Bronchial epithelial cell (primary cell): Measurements from ENCODE around the gene IL26. TPM values are rescaled to one million over a fixed set of nuclear protein-coding genes. Genes with fewer than 3 reads are reported as not detected.

Source experiments
- DNase-seq: peaks from one replicate; pipeline ENCODE4 v3.0.0-alpha.2; 2010; ENCODE audit warnings: low read depth
- FAIRE-seq: peaks from 2 replicates; lab custom pipeline; 2011; peaks lifted over from hg19 to GRCh38; lab: Jason Lieb, UNC
- H3K27me3 ChIP-seq: 2 replicates; pipeline ENCODE4 v1.5.1; 2011; ENCODE audit warnings: low read length; ENCODE audit not compliant: control insufficient read depth, insufficient read depth
- H3K36me3 ChIP-seq: 2 replicates; pipeline ENCODE4 v1.5.1; 2011; ENCODE audit warnings: low read length; ENCODE audit not compliant: control insufficient read depth, insufficient read depth
- H3K4me3 ChIP-seq: 2 replicates; pipeline ENCODE4 v1.5.1; 2011; ENCODE audit warnings: mild to moderate bottlenecking, low read depth, low read length, control low read depth
- total RNA-seq: library from RNA; depleted of rRNA; stranded (reverse); fragments of >200 nt; gene quantifications from 2 replicates; pipeline ENCODE4 v1.2.1, GENCODE V29; 2014
- TF ChIP-seq, protein P1 (sequence below): IDR thresholded peaks from 2 replicates; pipeline ENCODE4 v1.5.1; 2011; ENCODE audit warnings: mild to moderate bottlenecking, moderate library complexity, low read length, control low read depth, inconsistent platforms; ENCODE audit not compliant: insufficient read depth, severe bottlenecking

IL26 gene
- total RNA-seq, 1 donor from 2014 or later, result not detected

DNA sequence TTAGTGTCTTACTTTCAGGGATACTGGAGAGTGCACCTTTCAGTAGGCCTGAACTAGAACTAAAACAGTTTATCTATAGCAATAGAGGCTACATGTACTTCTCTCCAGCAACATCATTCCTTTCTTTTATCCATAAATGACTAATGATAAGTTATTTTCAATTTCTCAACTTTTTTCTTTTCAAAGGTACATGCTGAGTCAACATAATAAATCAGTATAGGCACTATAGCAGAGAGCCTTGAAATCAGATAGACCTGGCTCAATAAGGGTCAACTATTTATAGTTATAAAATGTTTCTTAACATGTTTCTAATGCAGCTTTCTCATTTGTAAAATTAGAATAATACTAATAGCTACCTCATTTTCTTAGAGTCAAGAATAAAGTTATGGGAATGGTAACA is 22.2 kb upstream of the IL26 start:
- Histone ChIP-seq H3K36me3 (no peaks in the 10 kb centered on the region), H3K27me3 (no peaks in the 10 kb centered on the region), H3K4me3 (no peak overlapping the region)
- TF ChIP-seq, protein P1, sequence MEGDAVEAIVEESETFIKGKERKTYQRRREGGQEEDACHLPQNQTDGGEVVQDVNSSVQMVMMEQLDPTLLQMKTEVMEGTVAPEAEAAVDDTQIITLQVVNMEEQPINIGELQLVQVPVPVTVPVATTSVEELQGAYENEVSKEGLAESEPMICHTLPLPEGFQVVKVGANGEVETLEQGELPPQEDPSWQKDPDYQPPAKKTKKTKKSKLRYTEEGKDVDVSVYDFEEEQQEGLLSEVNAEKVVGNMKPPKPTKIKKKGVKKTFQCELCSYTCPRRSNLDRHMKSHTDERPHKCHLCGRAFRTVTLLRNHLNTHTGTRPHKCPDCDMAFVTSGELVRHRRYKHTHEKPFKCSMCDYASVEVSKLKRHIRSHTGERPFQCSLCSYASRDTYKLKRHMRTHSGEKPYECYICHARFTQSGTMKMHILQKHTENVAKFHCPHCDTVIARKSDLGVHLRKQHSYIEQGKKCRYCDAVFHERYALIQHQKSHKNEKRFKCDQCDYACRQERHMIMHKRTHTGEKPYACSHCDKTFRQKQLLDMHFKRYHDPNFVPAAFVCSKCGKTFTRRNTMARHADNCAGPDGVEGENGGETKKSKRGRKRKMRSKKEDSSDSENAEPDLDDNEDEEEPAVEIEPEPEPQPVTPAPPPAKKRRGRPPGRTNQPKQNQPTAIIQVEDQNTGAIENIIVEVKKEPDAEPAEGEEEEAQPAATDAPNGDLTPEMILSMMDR, result no peak
- DNase-seq, result no peak
- no peak for FAIRE-seq

DNA sequence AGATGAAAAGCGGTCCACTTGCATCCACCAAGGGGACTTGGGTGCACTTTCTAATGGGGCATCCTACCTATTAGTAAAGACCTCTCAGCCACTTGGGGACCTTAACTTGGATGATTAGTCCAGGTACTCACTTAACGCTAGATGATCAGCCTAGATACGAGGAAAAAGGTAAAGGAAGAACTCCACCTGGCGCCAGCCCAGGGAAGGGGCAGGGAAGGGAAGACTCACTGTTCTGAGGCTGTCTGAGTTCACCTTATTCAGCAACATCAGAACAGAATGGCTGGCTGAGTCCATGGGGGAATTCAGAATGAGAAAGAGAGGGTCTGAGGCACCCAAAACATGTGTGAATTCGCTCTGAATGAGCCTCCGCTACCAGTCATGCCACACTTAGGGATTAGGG is 20.7 kb upstream of the IL26 start:
- Histone ChIP-seq H3K4me3 (no peak overlapping the region), H3K27me3 (no peaks in the 10 kb centered on the region), H3K36me3 (no peaks in the 10 kb centered on the region)
- FAIRE-seq (no peak), DNase-seq (no peak)
- TF ChIP-seq, protein P1, result no peak

DNA sequence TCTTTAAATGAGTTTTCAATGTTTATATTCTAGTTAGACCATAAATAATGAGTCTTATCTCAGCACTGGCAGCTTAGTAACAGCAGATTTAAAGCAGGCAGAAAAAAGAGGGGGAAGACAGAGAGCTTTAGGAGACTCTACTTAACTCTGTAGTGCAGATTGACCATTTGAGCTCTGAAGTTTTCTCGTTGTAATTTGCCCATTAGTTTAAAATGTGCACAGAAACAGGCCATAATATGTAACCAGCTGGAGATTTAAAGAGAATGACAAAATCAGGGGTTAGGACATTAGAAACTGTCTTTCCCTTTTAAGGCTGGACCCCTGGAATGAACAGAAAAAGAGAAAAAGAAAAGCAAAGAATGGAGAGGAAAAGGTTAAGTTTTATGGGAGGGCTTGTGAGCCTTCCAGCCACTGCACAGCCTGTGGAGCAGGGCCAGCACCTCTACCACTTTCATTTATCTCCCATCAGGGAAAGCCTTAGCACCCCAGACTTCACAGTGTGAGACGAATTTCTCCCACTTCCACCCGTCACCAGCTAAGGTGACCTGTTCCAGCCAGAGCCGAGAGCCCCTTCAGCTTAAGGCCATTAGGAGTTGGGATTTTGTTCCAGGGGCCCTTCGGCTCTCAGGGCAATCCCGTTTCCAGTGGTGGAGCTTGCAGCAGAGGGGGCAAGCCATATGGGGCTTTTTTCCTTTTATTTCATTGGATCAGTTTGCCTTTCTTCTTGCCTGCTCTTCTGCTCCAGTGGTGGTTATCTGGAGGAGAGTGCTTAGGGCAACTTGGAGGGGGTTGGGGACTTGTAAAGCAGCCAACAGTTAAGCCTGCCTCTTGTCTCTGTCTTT is 19.8 kb upstream of the IL26 start:
- TF ChIP-seq, protein P1, result no peak
- Histone ChIP-seq H3K36me3 (no peaks in the 10 kb centered on the region), H3K27me3 (no peaks in the 10 kb centered on the region), H3K4me3 (no peak overlapping the region)
- no peak for DNase-seq
- no peak for FAIRE-seq

DNA sequence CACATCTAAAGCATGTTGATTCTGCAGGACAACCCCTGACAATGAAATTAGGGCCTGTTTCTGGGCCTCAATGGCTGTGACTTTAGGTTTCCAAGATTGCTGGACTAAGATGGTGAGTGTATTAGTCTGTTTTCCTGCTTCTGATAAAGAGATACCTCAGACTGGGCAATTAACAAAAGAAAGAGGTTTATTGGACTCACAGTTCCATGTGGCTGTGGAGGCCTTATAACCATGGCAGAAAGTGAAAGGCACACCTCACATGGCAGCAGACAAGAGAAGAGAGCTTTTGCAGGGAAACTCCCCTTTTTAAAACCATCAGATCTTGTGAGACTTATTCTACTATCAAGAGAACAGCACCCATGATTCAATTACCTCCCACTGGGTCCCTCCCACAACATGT is 17.2 kb upstream of the IL26 start:
- Histone ChIP-seq H3K36me3 (no peaks in the 10 kb centered on the region), H3K4me3 (no peak overlapping the region), H3K27me3 (no peaks in the 10 kb centered on the region)
- DNase-seq (no peak), FAIRE-seq (peak; percentile 36)
- TF ChIP-seq, protein P1, result no peak

DNA sequence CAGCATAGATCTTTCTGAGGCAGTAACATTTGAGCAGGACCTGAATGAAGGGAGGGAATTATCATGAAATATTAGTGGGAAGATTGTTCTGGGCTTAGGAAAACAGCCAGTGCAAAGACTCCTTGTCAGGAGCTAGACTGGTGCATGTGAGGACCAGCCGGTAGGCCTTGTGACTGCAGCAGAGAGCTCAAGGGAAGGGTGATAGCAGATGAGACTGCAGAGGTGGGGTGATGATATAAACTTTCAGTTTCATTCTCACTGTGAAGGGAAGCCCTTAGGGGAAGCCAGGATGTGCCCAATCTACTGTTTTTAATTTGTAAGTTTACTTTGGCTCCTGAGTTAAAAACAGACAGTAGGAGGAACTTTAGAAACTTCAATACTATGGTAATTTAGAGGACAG is 15.4 kb upstream of the IL26 start:
- FAIRE-seq, result no peak

More for the DNA sequence above, 15.4 kb upstream of the IL26 start:
- Histone ChIP-seq H3K27me3 (no peaks in the 10 kb centered on the region), H3K4me3 (no peak overlapping the region), H3K36me3 (no peaks in the 10 kb centered on the region)
- TF ChIP-seq, protein P1, result no peak
- DNase-seq, result no peak
